ENCODE measurements around the gene ABCD2.

- TF ChIP-seq CTCF (IDR thresholded peaks at IDR 0.05; ENCODE audit: low read depth, low read length) (no peak), EZH2phosphoT487 (IDR thresholded peaks at IDR 0.05; ENCODE audit: low read depth) (no peak)
Measured at GRCh38 chr12:39626033-39626814, 6.6 kb upstream of the ABCD2 start.
